NCI-H1417 treated with DMSO at 0.1 percent for 48 hours (cell line): ENCODE data around the gene KIF26A.
"Not testable (repeated sequence)": the region's sequence is repeated elsewhere in the genome, so short reads cannot be mapped to it uniquely, and the experiment has no call there.

Source experiments
- DNase-seq: peaks from one replicate; lab custom pipeline; 2025; lab: John Stamatoyannopoulos, UW

The KIF26A gene

GRCh38 chr14:104208331-104208730 lies 69.9 kb downstream of the KIF26A start:
- DNase-seq, result not testable (repeated sequence)

GRCh38 chr14:104209071-104209470 lies 70.7 kb downstream of the KIF26A start:
- not testable (repeated sequence) for DNase-seq

GRCh38 chr14:104209985-104210816 lies 71.8 kb downstream of the KIF26A start:
- peak; percentile 62 for DNase-seq

- no peak for DNase-seq
These were observed 72.4 kb downstream of the KIF26A start for GRCh38 chr14:104210817-104211195.

GRCh38 chr14:104211215-104211614 lies 72.8 kb downstream of the KIF26A start:
- DNase-seq, result no peak

GRCh38 chr14:104211741-104212140 lies 73.4 kb downstream of the KIF26A start:
- DNase-seq, result no peak

GRCh38 chr14:104212206-104213095 lies 74.1 kb downstream of the KIF26A start:
- no peak for DNase-seq

- no peak for DNase-seq
These were observed 75.1 kb downstream of the KIF26A start for GRCh38 chr14:104213301-104214034.

- no peak for DNase-seq
These were observed 76.2 kb downstream of the KIF26A start for GRCh38 chr14:104214431-104215218.

- DNase-seq, result no peak
These were observed 77.4 kb downstream of the KIF26A start for GRCh38 chr14:104215706-104216334.

GRCh38 chr14:104216457-104216856 lies 78.1 kb downstream of the KIF26A start:
- DNase-seq, result no peak

- DNase-seq, result no peak
These were observed 79.3 kb downstream of the KIF26A start for GRCh38 chr14:104217486-104218360.

GRCh38 chr14:104218361-104219180 lies 80.2 kb downstream of the KIF26A start:
- no peak for DNase-seq

- DNase-seq, result no peak
These were observed 81.4 kb downstream of the KIF26A start for GRCh38 chr14:104219731-104220214.

GRCh38 chr14:104220215-104221070 lies 82.1 kb downstream of the KIF26A start:
- no peak for DNase-seq

GRCh38 chr14:104221071-104221625 lies 82.8 kb downstream of the KIF26A start:
- DNase-seq, result no peak

- DNase-seq, result no peak
These were observed 83.4 kb downstream of the KIF26A start for GRCh38 chr14:104221636-104222369.
